DMS 273 (cell line): Measurements from ENCODE around the gene UMOD.

Experiments used
- DNase-seq: peaks from one replicate; lab custom pipeline; 2025; ENCODE audit not compliant: unreplicated experiment; lab: John Stamatoyannopoulos, UW

The UMOD gene

GRCh38 chr16:20303012-20303411 is 49.5 kb downstream of the UMOD start:
- no peak for DNase-seq

- DNase-seq: no peak
These were observed 50.1 kb downstream of the UMOD start for GRCh38 chr16:20302389-20302788.

DNA sequence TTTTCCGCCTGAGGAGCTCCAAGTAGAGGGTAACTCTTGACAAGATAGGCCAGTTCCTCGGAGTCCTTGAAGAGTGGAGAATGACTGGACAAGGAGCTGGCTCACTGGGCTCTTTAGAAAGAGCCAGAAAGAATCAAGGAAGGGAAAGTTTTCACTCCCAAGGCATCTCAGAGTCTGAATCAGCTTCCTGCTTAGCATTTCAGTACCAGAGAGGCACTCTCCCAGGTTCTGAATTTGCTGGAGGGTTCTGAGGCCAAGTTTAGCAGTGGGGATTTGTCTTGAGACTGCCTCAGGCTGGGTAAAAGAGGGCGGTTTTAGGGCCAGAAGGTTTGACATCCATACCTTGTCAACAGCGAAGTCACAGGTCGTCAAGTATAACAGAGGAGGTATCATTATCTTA is 50.7 kb downstream of the UMOD start:
- no peak for DNase-seq

DNA sequence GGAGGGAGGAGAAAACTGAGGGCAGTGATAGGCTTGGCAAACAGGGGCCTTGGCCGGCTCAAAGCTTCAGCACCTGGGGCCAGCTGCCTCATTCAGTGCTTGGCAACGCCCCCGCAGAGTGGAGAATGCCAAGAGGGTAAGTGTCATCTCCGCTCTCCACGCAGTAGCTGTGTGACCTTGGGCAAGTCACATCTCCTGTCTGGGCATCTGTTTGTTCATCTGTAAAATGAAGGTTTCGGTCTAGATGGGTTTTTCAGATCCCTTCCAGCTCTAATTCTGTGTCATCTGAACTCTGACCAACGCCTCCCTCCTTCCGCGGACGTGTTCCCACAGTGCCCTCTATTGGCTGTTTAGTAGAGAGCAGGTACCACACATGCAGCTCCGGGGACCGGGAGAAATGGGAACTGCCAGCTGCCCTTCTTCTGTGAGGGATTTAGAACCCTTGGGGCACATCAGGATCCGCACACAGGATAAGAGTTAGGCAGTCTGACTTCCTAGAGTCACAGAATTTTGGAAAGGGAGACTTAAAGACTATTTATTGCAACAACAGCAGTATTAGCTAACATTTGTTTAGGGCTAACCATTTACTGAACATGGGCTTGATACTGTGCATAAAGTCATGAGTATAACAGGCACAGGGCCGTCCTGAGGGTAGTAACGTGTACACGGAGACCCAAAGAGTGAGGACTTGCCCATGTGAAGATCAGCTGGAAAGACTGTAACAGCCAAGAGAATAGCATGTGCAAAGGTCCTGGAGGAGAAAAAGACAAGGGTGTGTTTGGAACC is 52.0 kb downstream of the UMOD start:
- DNase-seq: peak; percentile 76

- no peak for DNase-seq
These were observed 54.1 kb downstream of the UMOD start for GRCh38 chr16:20298452-20298851.

DNA sequence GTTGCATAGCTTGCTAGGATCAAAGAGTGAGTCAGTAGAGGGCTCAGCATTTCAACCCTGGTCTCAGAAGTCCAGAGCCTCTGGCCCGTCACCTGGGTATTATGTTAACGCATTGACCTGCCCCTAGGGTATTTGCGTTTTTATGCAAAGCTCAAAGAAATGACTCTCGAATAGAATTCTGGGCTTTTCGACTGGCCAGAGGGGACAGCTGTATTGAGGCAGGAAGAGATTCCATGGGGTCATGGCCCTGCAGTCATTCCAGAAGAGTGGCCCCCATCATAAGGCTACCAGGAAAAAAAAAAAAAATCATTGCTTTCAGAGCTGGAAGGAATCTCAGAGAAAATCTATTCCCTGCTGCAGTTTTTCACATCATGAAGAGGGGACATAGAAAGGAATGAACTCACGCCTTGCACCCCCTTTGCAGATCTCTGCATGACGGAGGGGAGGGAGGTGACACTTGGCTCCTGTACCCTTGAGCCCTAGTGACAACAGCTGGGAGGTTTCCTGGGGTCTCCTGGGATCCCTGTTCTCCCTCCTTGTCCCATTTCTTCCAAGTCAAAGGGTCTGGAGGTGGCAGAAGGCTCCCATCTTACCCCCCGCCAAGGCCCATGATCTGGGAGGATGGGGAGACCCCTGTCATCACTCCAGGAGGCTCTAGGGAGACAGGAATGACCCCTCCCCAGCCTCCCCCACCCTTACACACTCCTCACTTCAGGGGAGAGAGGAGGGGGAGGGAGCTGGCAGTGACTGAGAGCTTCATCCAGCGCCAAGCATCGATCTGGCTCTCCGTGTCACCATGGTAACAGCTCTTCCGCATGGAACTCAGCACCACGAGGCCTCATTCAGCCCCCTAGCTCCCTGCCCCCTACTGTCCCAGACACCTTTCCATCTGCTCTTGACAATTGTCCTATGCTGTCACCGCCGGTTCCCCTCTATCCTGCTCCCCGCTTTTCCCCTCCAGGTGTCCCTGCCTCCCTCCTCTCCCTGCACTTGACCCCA is 61.0 kb downstream of the UMOD start:
- no peak for DNase-seq

DNA sequence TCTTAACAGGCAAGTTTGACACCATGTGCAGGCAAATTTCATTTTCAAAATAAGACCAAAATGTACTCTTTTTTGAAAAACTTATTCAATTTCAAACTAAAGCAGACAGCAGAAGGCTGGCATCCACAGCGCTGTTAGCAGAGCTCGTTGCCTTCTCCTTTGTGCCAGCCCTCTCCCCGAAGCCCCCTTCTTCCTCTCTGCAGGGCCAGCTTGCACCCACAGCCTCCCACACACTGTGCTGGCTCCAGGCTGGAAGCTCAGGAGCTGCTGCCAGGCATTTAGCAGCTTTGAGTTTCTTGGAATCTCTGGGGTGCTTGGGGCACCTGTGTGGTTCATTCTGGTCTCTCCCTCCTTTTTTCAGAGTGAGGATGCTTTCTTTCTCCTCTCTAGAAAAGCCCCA is 62.9 kb downstream of the UMOD start:
- DNase-seq: no peak

DNA sequence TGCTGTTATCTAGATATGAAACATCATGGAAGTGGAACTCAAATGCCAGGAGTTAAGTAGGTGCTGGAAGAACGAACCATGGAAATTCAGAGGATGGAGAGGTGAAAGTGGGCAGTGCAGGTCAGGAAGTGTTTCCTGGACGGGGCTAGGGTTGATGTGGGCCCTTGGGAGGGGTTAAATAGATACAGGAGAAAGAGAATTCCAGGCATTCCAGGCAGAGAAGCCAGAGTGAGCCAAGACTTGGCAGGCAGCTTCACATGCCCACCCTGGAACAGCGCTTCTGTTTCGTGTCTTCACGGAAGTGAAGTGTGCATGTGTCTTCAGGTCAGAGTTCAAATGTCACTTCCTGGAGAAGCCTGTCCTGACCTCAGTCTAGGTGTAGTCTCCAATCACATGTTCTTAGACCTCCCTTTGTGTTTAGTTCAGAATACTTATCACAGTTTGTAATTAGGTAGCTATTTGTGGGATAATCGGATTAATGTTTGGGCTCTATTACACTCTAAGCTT is 66.5 kb downstream of the UMOD start:
- DNase-seq: no peak
